Activated CD8-positive, alpha-beta memory T cell treated with anti-CD3 and anti-CD28 coated beads, Interleukin-2, amount 50 U/mL, for 24 hours (primary cell): ENCODE results near the gene PSMB5.

Experiments used
- DNase-seq: peaks from one replicate; pipeline ENCODE4 v3.0.0-alpha.2; 2020; ENCODE audit errors: extremely low read depth

PSMB5 gene

DNA sequence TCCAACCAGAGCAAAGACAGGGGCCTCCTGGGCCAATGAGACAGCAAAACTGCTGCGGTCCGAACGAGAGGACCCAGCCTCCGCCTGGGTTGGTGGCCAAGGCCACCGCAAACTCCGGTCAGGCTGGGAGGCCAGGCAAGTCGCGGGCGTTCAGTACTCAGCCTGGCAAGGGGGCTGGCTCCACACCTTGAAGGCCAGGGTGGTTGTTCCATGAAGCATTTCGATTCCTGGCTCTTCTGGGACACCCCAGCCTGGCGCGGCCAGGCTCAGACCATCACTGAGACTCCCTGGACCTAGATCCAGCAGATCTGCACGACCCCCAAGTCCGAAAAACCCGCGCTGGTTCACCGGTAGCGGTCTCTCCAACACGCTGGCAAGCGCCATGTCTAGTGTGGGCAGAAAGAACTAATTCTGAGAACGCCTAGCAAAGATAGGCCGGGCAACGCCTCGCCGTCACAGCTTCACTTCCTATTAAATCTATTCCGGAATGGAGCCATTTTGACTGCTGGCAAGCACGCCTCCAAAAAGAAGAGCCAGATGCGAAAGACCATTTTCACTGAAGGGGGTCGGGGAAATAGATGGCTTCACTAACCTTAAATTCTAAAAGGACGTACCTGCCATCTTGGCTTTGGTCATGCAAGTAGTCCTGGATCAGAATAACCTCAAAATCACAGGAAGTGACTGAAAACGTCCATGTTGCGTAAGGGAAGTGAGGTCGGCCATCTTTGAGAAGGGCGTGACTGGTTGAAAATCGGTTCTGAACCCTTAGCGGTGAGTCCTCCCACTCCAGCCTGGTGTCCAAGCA lies at the start of gene PSMB5:
TSS of gene PSMB5 (minus strand) at position 403 of the 805 bp plus-strand sequence. CDS start at position 384, 19 bp downstream.
- DNase-seq, result peak; percentile 79

DNA sequence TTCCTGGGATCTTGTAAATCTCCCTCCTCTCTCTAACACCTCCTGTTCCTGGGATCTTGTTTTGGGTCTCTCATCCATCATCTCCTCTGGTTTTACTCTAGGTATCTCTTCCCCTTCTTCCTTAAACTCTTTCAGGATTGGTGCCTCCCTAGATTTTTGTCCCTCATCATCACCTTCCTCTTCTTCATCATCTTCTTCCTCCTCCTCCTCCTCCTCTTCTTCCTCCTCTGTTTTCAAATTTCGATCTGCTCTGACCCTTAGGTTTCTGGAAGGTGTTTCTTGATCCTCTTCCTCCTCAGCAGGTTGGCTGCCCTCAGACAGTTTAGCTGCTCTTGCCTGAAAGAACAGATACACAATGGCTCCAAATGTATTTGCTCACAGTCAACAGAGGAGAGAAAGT lies 45.8 kb upstream of the PSMB5 start:
- no peak for DNase-seq

DNA sequence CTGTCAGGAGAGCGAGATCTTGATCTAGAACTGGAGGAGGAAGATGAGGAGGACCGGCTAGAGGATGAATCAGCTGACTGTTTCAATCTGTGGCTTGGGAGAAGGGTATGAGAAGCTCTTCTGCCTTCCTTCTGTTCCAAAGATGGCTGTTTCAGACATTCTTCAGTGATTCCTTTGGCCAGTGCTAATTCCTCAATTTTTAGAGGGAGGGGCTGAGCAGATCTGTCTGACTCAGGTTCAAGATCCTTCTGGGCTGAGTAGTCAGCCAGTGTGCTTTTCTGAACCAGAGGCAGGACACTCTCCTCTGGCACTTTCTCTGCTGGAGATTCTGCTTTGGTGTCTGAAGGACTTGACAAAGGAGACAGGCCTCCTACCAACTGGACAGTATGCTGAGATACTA lies 45.0 kb upstream of the PSMB5 start:
- DNase-seq, result no peak

GRCh38 chr14:23078692-23079116 lies 44.0 kb upstream of the PSMB5 start:
- DNase-seq, result no peak

- no peak for DNase-seq
Measured at GRCh38 chr14:23077962-23078361, 43.3 kb upstream of the PSMB5 start.

- no peak for DNase-seq
Measured at GRCh38 chr14:23076785-23077408, 42.2 kb upstream of the PSMB5 start.

- no peak for DNase-seq
Measured at GRCh38 chr14:23074906-23075305, 40.2 kb upstream of the PSMB5 start.

GRCh38 chr14:23071921-23072539 lies 37.3 kb upstream of the PSMB5 start:
- no peak for DNase-seq

DNA sequence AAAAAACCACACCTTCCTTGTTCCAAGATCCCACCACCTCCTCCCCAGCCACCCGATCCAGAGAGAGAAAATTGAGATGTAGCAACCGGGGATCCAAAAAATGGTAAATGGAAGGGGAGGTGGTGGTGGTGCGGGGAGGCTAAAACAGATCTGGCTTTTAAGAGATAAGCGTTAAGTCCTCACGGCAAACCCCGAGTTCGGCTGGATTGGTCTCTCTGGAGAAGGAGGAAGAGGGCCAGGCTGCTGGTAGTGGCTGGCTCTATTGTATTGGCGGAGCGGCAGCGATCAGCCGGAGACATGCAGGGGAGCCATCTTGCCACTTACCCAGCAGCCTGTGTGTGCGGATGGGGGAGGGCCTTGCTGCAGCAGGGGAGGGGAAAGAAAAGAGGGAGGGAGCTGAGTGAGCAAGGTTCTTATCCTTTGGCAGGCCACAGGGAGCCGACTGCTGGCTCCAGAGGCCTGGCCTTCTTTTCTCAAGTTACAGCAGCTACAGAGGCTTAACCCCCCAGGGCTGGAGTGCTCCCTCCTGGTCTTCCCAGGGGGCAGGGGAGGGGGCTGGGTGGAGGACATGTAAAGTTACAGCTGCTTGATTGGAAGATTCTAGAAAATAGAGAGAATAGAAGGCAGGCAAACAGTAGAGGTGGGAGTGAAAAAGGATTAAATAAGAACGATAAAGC lies 36.7 kb upstream of the PSMB5 start:
- DNase-seq, result peak; percentile 54

DNA sequence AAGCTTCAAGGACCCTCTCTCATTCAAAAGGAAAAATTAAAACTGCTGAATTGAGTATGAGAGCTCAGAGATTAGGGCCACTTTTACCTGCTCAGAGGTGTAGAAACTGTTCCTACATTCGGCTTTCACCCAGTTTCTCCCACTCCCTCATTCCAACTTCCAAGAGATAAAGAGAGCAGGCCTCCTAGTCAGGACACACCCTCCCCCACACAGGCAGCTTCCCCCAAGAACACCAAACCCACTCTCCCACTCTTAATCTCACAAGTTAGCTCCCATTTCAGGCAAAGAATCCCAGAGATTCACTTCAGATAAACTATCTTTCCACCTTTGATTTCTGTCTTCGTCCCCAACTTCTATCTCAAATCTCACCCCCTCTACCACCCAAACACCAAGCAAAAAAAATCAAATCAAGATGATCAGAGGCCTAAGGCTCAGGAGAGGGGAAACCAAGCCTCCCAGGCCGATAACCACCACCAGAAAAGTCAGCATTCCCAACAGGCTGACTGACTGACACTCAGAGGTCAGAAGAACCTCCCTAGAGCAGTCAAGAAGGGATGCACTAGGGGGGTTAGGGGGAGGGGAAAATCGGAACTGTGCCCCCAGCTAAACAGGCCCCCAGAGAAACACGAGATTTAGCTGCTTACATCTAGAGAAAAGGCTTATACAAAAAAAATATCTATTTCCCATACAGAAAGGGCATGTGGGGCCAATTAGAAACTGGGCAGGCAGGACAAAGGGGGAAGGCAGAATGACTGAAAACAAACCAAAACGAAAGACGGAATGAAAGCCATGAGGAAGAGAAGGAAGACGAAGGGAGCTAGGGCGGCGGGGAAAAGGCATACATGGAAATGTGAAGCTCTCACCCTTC lies 35.8 kb upstream of the PSMB5 start:
- DNase-seq, result no peak

GRCh38 chr14:23069413-23069806 lies 34.7 kb upstream of the PSMB5 start:
- DNase-seq, result no peak

DNA sequence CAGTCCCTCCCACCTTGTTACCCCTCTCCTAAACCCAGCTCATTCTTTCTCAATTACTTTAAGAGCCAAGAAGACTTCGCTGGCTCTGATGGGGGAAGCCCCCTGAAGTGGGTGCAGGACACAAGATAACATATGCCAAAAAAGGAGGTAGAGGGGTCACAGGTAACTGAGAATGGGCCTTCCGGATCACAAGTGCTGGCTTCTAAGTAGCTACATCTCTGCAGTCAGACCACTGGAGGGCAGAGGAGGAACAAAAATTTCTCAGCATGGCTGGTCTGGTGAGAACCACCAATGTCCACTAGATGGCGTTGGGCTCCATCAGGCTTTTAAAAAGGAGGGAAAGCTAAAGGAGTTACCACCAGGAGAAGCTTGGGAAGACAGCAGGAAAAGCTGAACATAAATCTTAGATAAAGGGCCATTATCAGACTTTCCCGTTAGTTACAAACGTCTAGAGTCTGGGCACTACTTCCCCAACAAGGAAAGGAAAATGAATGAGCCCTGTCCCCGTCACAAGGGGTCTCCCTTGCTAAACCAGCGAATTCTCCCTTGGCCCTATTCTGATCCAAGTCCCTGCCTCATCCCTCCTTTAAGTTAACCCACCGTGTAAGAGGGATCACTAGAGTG lies 34.2 kb upstream of the PSMB5 start:
- DNase-seq, result peak; percentile 36

- no peak for DNase-seq
Measured at GRCh38 chr14:23067847-23068788, 33.4 kb upstream of the PSMB5 start.

DNA sequence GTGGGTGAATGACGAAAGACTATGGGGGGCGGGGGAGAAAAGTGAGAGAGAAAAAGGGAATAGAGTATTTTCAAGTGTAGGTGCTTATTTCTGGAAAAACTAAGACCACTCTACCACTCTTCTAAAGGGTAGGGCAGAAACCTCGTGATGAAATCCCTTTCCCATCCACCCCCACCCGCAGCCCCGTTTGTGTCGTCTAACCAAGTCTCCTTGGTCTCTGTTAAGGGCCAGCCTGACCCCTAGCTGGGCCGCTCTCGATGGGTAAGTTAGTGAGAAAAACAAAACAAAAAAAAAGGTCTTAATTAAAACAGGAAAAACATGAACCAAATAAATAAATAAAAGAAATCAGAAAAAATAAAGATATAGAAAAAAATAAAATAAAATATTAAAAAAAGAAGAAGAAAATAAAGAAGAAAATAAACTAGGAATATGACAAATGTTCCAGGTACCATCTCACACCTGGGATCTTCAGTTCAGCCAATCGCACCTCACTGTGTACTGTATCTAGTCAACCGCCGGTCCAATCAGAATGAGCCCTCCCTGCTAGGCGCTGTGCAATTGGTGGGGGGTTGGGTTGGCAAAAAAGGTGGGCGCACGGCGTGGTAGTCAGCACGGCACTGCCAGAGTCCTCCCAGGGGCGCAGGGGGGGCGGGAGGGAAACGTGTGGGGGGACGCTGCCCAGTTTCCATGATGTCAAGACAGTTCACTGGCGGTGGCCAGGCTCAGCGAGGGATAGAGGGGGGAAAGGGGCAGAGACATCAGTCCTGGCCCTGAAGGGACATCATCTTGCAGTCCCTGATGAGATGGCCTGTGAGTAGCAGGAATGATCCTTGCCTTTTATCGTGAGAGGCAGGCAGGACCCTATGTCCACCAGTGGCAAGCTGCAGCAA lies 32.4 kb upstream of the PSMB5 start:
- no peak for DNase-seq

DNA sequence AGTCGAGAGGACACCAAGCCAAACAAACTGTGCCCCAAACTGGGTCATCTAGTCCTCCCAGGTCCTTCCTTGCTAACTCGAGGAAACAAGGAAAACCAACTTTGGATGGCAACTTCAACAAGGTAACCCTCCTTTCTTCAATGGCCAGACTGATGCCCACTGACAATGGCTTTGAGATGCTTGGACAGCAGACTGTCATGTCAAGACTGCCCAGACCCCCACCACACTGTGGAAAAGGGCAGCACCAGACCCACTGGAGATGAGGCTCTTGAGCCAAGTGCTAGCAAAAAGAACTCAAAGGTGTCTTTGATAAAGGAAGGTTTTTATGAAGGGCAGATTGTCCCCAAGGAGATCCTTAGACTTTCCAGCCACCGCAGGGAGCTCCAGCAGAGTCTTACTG lies 31.7 kb upstream of the PSMB5 start:
- DNase-seq, result no peak

- no peak for DNase-seq
Measured at GRCh38 chr14:23063601-23064000, 28.9 kb upstream of the PSMB5 start.

GRCh38 chr14:23062002-23062401 lies 27.3 kb upstream of the PSMB5 start:
- no peak for DNase-seq

GRCh38 chr14:23060536-23061260 lies 26.0 kb upstream of the PSMB5 start:
- no peak for DNase-seq
